Urinary bladder (tissue), 4 donors: ENCODE data around the gene MEIS1. TPM values are rescaled to one million over a fixed set of nuclear protein-coding genes. Genes with fewer than 3 reads are reported as not detected.
A peak's percentile ranks its signal among the peaks of the same experiment; 100 is the strongest.

Source experiments
- DNase-seq: peaks from one replicate; pipeline ENCODE4 v3.0.0-alpha.2; 2015; ENCODE audit errors: extremely low spot score
- H3K27ac ChIP-seq: one replicate; pipeline ENCODE4 v1.5.1; 2013; ENCODE audit warnings: low read depth, mild to moderate bottlenecking, moderate library complexity
- H3K36me3 ChIP-seq: one replicate; pipeline ENCODE4 v1.6.1; 2013; ENCODE audit warnings: mild to moderate bottlenecking, moderate library complexity; ENCODE audit not compliant: insufficient read depth
- H3K4me1 ChIP-seq: one replicate; pipeline ENCODE4 v1.6.1; 2013; ENCODE audit warnings: mild to moderate bottlenecking, moderate library complexity; ENCODE audit not compliant: insufficient read depth
- H3K4me3 ChIP-seq: one replicate; pipeline ENCODE4 v1.5.1; 2013; ENCODE audit warnings: low read depth, low read length
- WGBS: extraction: QIAGEN DNeasy Blood & Tissue Kit; methylation state at CpG from one replicate; pipeline ENCODE4 v1.1.7; 2013; 5-methylcytosine and 5-hydroxymethylcytosine counted together
- polyA plus RNA-seq: library from polyadenylated mRNA; stranded (reverse); fragments of 200-250 nt; gene quantifications from one replicate; pipeline ENCODE4 v1.2.3, GENCODE V29; 2013
- total RNA-seq: library from RNA; depleted of rRNA; stranded (reverse); fragments of >200 nt; gene quantifications from one replicate; pipeline ENCODE4 v1.2.3, GENCODE V29; 2014
- donor health status: healthy with polysubstance abuse.
- donor health status: healthy.

Gene MEIS1
- total and polyA plus RNA-seq, 2 donors = 46.5 to 213 TPM

DNA sequence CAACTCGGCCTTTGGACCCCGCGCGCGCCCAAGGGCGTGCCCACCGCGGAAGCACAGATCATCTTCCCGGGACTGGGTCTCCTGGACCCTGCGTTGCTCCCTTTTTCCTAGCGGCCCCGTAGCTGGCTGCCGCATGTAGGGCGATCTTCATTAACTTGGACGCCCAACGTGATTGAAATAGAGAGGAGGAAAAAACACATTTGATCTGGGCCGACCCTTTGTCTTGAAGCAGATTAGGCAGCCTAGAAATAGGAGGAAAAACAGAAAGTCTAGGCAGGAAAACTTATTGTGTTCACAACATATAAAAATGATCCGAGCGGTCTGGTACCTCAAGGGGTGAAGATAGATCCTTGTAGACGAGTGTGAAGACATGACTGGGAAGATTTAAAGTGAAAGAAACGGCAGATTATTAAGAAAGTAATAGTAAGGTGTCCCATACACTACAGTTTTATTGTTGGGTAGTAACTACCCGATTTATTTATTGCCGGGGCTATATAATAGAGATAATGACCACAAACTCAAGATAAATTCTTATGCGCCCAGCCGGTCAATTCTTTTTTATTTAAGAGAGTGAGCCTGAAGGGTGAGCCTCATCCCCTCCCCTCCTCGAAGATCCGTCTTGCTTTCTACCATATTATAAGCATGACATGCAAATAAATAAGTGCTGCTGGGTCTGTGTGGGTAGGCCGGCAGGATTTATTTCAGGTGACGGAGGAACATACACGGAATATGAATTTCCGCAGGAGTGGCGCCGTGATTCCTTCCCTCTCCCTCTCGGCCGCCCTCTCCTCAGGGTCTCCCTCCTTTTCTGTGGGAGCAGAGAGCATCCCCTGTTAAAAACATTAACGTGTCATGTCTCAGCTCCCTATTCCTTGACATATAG, 147.4 kb downstream of the MEIS1 start:
- DNase-seq = no peak

DNA sequence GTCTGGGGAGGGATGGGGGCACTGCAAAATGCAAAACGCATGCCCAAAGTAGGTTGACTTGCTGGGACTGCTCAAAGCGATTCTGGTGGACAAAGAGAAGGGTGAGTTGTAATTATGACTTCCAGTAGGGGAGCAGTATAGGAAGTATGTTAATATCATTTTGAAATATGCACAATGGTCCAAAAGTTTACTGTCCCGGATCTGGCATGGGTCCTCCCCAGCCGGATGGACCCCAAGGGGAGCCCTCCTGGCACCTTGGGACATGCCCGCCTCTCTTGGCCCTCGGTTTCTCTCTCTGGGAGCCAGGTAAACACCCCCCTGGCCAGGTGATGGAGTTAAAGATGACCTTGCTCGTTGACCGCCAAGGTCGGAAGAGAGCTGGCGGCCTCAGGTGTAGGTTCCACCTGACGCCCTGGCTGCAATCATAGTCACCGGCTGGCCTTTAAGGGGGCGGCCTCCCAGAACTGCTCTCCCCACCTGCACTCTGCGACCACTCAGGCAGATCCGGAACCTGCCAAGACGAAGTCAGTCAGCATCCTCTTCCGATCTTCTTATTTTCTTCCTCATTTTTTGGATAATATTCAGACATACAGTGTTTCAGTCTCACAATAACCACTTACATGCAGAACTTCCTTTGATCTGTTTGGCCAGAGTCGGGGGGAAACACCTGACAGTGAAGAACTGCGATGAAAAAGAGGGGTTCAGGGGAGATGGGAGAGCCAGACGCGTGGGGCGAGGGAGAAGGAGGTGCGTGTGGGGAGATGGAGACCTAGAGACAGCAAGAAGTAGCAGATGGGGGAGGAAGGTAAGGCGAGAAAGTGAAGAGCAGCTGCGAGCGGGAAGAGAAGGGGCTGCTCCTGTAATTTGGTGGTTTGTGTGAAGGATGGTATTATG, 148.3 kb downstream of the MEIS1 start:
- Histone ChIP-seq H3K27ac (peak overlapping the region; percentile 59), H3K4me3 (peak overlapping the region; percentile 36), H3K4me1 (no peaks in the 10 kb centered on the region), H3K36me3 (no peaks in the 10 kb centered on the region)
- no peak for DNase-seq
- WGBS = 28% methylated on average over 26 of the region's 26 CpGs

More for the DNA sequence above, 147.4 kb downstream of the MEIS1 start:
- Histone ChIP-seq H3K4me3 (peak overlapping the region; percentile 36), H3K36me3 (no peaks in the 10 kb centered on the region), H3K4me1 (no peaks in the 10 kb centered on the region), H3K27ac (peak overlapping the region; percentile 93)
- WGBS = 9% methylated on average over 36 of the region's 36 CpGs

DNA sequence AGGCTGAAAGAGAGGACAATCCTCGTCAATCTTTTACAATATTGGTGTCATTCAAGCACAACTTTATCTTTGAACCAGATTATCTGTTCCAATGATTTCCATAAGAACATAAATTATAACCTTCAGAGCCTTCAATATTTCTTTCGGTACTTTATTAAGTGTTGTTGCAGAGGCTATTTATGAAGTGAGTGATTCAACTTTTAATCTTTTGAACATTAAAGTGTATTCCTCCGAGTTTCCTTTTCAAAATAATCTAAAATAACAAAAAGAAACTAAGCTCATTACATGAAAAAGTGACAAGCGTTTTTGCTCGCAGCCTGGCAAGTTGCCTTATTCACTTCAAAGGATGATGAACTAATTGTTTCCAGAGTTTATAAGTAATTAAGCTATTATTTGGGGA, 149.0 kb downstream of the MEIS1 start:
- H3K4me3 ChIP-seq = no peak overlapping the region
- H3K36me3 ChIP-seq = no peaks in the 10 kb centered on the region
- DNase-seq = no peak
- H3K27ac ChIP-seq = peak overlapping the region; percentile 59
- WGBS = 28% methylated on average over 5 of the region's 5 CpGs
- H3K4me1 ChIP-seq = no peaks in the 10 kb centered on the region

DNA sequence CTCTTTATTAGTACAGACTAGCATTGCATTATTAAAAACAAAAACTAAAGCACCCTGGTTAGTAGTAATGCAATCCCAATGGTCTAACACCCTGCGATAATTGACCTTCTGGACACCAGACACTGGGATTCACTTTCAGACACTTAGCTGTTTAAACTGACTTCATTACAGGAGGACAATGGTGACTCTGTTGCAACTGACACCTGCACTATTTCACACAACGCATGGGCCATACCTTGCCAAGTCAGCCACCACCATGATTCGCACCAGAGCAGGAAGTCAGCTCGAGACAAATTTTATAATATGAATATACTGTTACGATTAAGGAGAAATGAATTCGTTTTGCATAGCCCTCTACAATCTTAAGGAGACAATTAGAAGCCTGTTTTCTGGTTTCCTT, 150.7 kb downstream of the MEIS1 start:
- Histone ChIP-seq H3K4me1 (no peaks in the 10 kb centered on the region), H3K27ac (no peak overlapping the region), H3K4me3 (no peak overlapping the region), H3K36me3 (no peaks in the 10 kb centered on the region)
- 89% methylated on average over 6 of the region's 6 CpGs for WGBS
- no peak for DNase-seq

DNA sequence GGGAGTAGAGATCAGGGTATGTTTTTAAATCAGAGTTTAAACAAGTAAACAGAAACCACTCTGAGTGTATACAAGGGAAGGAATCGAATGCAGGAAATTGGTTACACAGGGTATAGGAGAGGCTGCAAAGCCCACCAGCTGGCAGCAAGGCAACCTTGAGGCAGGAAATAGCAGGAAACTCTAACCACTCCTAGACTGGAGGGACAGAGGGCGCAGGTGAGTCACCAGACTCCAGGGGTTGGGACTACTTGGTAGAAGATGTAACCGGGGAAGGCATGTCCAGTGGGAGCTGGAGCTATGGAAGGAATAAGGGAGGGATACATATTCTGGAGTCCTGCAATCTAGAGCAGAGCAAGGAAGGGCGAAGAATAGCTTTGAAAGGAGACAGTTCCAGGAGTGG, 152.3 kb downstream of the MEIS1 start:
- Histone ChIP-seq H3K36me3 (no peaks in the 10 kb centered on the region), H3K4me3 (no peak overlapping the region), H3K27ac (no peak overlapping the region), H3K4me1 (no peaks in the 10 kb centered on the region)
- no peak for DNase-seq
- WGBS = 79% methylated on average over 4 of the region's 4 CpGs

DNA sequence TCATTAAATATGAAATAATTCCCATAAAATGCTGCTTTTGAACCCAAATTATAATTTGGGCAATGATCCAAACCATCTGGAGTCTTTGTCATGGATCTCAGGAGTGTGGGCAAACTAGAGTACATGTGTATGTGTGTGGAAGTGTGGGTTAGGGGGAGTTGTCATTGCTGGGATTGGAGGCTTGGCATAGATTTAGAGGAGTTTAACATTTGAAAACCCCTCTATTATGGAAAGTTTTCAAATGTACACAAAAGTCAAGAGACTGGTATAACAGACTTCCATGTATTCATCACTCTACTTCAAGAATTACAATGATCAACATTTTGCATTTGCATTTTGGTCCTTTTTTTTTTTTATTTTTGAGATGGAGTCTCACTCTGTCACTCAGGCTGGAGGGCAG, 159.1 kb downstream of the MEIS1 start:
- Histone ChIP-seq H3K36me3 (no peaks in the 10 kb centered on the region), H3K27ac (no peak overlapping the region), H3K4me3 (no peak overlapping the region), H3K4me1 (no peaks in the 10 kb centered on the region)
- no peak for DNase-seq

DNA sequence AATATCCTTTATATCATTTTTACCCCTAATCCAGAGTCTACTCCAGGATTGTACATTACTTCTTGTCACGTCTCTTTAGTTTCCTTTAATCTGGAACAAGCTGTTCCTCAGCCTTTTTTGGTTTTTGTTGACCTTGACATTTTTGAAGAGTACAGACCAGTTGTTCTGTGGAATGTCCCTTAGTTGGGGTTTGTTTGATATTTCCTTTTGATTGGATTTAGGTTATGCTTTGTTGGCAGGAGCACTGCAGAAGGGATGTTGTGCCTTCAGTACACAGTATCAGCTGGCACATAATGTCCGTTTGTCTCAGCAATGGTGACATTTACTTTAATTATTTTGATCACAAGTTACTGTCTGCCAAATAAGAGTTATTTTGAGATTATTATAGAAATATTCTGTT, 160.6 kb downstream of the MEIS1 start:
- Histone ChIP-seq H3K27ac (no peak overlapping the region), H3K4me3 (no peak overlapping the region), H3K36me3 (no peaks in the 10 kb centered on the region), H3K4me1 (no peaks in the 10 kb centered on the region)
- 52% methylated on average over 2 of the region's 2 CpGs for WGBS
- no peak for DNase-seq

DNA sequence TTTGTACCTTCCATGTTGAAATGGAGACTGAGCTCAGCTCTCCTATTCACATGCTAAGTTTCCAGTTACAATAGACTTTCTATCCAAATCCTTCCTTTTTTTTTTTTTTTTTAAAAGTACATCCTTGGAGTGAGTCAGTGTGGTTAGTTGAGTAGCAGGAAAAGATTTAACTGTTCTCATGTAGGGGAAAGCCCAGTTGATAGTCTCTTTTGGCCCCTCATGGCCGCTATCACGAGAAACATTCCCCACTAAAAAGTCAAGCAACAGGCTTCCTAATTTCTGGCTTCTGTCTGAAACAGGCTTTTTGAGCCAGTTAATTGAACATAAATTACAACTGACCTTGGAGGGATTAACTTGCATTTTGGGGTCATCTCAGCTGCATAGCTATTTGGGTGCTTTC, 161.3 kb downstream of the MEIS1 start:
- H3K4me3 ChIP-seq = no peak overlapping the region
- H3K36me3 ChIP-seq = no peaks in the 10 kb centered on the region
- no peak for DNase-seq
- no peaks in the 10 kb centered on the region for H3K4me1 ChIP-seq
- no peak overlapping the region for H3K27ac ChIP-seq
- 85% methylated on average over 2 of the region's 2 CpGs for WGBS

DNA sequence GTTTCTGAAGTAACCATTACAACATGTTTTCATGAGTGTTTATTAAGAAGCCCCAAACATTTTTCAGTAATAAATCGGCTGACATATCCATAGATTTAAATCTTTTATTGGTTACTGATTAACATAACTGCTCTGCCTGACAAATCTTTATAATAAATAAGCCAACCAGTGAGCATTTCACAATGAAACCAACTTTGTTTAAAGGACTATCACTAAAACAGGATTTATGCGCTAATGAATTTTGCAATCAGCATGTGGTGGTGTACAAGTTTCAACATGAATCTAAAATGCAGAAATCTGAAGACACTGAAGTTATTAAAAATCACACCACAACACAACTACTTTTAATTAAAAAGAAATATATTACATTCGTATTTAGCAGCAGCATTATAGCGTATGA, 166.7 kb downstream of the MEIS1 start:
- Histone ChIP-seq H3K27ac (no peak overlapping the region), H3K4me1 (no peaks in the 10 kb centered on the region), H3K4me3 (no peak overlapping the region), H3K36me3 (no peaks in the 10 kb centered on the region)
- DNase-seq = no peak
- WGBS = 49% methylated on average over 4 of the region's 4 CpGs

DNA sequence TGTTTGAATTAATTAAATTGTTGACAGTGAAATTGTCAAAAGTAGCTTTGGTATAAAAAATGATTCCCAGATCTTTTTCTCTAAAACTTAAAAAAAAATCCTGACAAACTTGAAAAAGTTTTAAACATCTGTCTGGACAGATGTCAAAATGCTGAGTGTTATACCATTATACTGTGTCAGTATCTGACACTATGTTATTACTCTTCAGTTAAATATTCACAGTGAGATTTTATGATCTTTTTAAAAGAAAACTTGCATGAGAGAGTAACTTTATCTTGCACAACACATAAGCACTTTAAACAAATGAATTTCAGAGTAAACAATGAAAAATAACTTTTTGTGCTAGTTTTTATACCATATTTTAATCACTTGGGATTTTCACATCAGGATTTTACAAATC, 167.4 kb downstream of the MEIS1 start:
- Histone ChIP-seq H3K36me3 (no peaks in the 10 kb centered on the region), H3K4me3 (no peak overlapping the region), H3K27ac (no peak overlapping the region), H3K4me1 (no peaks in the 10 kb centered on the region)
- DNase-seq = no peak

DNA sequence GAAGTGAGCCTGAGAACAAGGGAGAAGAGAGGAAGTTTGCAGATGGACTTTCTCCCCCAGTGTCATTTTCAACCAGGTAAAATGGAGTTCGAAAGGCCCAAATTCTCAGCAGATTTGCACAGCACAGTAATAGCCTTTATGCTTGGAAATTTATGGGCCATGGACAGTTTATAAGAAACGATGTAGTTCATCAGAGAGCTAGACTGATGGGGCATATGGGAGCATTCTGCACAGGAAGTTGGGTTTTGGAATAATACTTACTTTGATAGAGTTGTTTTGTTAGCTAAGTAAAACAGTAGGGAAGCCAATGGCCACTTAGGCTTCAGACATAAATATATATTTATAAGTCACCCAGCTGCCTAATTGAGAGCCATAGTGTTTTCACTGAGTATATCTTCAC, 169.4 kb downstream of the MEIS1 start:
- 74% methylated on average over 2 of the region's 2 CpGs for WGBS
- DNase-seq = no peak
- Histone ChIP-seq H3K27ac (no peak overlapping the region), H3K4me3 (no peak overlapping the region), H3K4me1 (no peaks in the 10 kb centered on the region), H3K36me3 (no peaks in the 10 kb centered on the region)

DNA sequence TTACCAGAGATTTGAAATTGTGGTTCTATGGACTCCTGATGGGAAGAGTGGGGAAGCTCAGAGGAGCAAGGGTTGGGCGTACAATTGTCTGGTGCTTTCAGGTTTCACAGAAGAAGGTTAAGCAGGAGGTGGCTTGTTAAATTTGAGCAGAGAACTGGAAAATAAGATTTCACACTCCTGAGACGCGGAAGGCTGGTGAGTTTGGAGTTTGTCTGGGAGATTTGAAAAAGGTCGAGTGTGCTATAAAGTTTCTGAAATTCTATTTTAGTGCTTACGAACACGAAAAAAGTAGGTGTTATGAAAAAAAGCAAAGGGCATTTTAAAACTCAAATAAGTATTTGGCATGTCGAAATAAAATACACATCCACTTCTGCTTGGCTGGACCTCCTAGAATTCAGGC, 170.1 kb downstream of the MEIS1 start:
- no peak overlapping the region for H3K4me3 ChIP-seq
- no peak overlapping the region for H3K27ac ChIP-seq
- DNase-seq = no peak
- 91% methylated on average over 7 of the region's 7 CpGs for WGBS
- H3K4me1 ChIP-seq = no peaks in the 10 kb centered on the region
- H3K36me3 ChIP-seq = no peaks in the 10 kb centered on the region

DNA sequence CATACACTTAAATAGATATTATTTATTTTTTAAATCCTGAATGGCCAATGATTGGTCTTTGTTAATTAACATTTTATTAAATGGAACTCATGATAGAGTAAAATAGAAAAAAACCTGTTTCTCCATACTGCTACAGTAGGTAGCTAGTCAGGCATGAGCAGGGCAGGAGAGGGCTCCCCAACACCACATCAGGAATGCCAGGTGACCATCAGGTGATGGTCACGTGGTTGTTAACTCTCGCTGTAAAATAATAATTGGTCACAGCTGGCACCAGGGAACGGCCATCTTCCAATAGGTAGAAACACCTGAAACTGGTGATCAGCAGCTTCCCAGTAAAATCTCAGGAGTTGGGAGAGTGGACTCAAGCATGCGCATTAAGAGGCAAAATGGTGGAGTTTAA, 172.2 kb downstream of the MEIS1 start:
- no peak for DNase-seq
- Histone ChIP-seq H3K27ac (no peak overlapping the region), H3K4me1 (no peaks in the 10 kb centered on the region), H3K4me3 (no peak overlapping the region), H3K36me3 (no peaks in the 10 kb centered on the region)
- WGBS = 95% methylated on average over 4 of the region's 4 CpGs
